K562 (cell line): ENCODE results near the gene SPINK9. TPM values are rescaled to one million over a fixed set of nuclear protein-coding genes. Genes with fewer than 3 reads are reported as not detected.

Experiments used
- AFF1 ChIP-seq, 2 experiments: fragments of 450-650 bp; IDR thresholded peaks; 2 replicates each; pipeline ENCODE4 v1.6.1; 2018; ENCODE audit warnings: mild to moderate bottlenecking in 2 of 2, low read depth in 1 of 2; ENCODE audit not compliant: partially characterized antibody in 2 of 2
- CHD1 ChIP-seq: fragments of 200-600 bp; sonication (generic); IDR thresholded peaks from one replicate; pipeline ENCODE4 v1.6.1; 2012; ENCODE audit warnings: mild to moderate bottlenecking, moderate library complexity, low read length, inconsistent platforms
- CREM ChIP-seq: IDR thresholded peaks from 2 replicates; pipeline ENCODE4 v1.6.1; 2014; ENCODE audit warnings: antibody characterized with exemption, low read depth
- HDAC8 ChIP-seq: fragments of 450-650 bp; IDR thresholded peaks from 2 replicates; pipeline ENCODE4 v1.6.1; 2016; ENCODE audit warnings: mild to moderate bottlenecking, missing genetic modification characterization, moderate library complexity, missing compliant biosample characterization
- NRF1 ChIP-seq, 2 experiments: fragments of 450-650 bp; IDR thresholded peaks in 1 of 2; conservative IDR thresholded peaks in 1 of 2; 2 replicates each; pipeline ENCODE4 v1.6.1; 2014; ENCODE audit warnings: mild to moderate bottlenecking in 2 of 2
- RBBP5 ChIP-seq: fragments of 200-600 bp; sonication (generic); IDR thresholded peaks from 2 replicates; pipeline ENCODE4 v1.6.1; 2012; ENCODE audit warnings: borderline replicate concordance, mild to moderate bottlenecking, low read length, control low read depth, inconsistent platforms; ENCODE audit not compliant: insufficient read depth, poor library complexity, severe bottlenecking
- RBM34 ChIP-seq: fragments of 200-400 bp; formaldehyde crosslinking; IDR thresholded peaks from 2 replicates; pipeline ENCODE4 v1.6.1; 2018; ENCODE audit warnings: low read length, borderline replicate concordance; ENCODE audit not compliant: insufficient read depth
- SMARCE1 ChIP-seq: fragments of 450-650 bp; IDR thresholded peaks from 2 replicates; pipeline ENCODE4 v1.7.1; 2016; ENCODE audit warnings: mild to moderate bottlenecking
- SNIP1 ChIP-seq: fragments of 450-650 bp; IDR thresholded peaks from 2 replicates; pipeline ENCODE4 v1.7.1; 2017; ENCODE audit warnings: low read depth, mild to moderate bottlenecking
- TRIM28 ChIP-seq: fragments of 450-650 bp; IDR thresholded peaks from 2 replicates; pipeline ENCODE4 v1.6.1; 2017
- ZKSCAN1 ChIP-seq: fragments of 150-350 bp; IDR thresholded peaks from 2 replicates; pipeline ENCODE4 v1.6.1; 2016; ENCODE audit warnings: low read depth, low read length
- polyA plus RNA-seq, 8 experiments: library from polyadenylated mRNA; depleted of rRNA in 4 of 8; stranded (reverse) in 5 of 8; unstranded in 3 of 8; fragments of >200 nt; fragmentation: Nextera tagmentation in 2 of 8; fragmentation: Illumina TruSeq in 1 of 8; extraction: Ambion mirVana in 2 of 8; extraction: Trizol in 1 of 8; gene quantifications; 2 replicates each; pipeline versions ENCODE4 v1.2.1 to v1.2.3, GENCODE V29; 2011 to 2014; ENCODE audit warnings: inconsistent platforms in 1 of 8, missing spikeins in 1 of 8
- total RNA-seq, 7 experiments: library from RNA; depleted of rRNA in 6 of 7; stranded (reverse); fragments of >200 nt in 6 of 7; fragmentation: Illumina TruSeq in 2 of 7; extraction: Trizol in 2 of 7; gene quantifications; 2 replicates each; pipeline versions ENCODE4 v1.2.1 to v1.2.3, GENCODE V29; 2011 to 2021; ENCODE audit warnings: low replicate concordance in 1 of 7
- TF ChIP-seq, protein P1 (sequence below): sonication (generic); formaldehyde crosslinking; IDR thresholded peaks from 2 replicates; pipeline ENCODE4 v1.8.1; 2022; ENCODE audit warnings: missing genetic modification reagents
- TF ChIP-seq, protein P2 (sequence below): fragments of 200-800 bp; sonication (Bioruptor generic); IDR thresholded peaks from 2 replicates; pipeline ENCODE4 v1.6.1; 2017; ENCODE audit warnings: missing genetic modification characterization, missing compliant biosample characterization
- TF ChIP-seq, protein P3 (sequence below): fragments of 450-650 bp; IDR thresholded peaks from 2 replicates; pipeline ENCODE4 v1.6.1; 2017; ENCODE audit warnings: mild to moderate bottlenecking, moderate library complexity
- TF ChIP-seq, protein P4 (sequence below): fragments of 200-800 bp; sonication (Bioruptor generic); IDR thresholded peaks from 2 replicates; pipeline ENCODE4 v1.6.1; 2017; ENCODE audit warnings: missing genetic modification characterization, missing compliant biosample characterization

Gene SPINK9
- total and polyA plus RNA-seq, 9 of the 15 experiments (the other 6 are each of a cell fraction or from before 2014, with no cell fraction given) = not detected

DNA sequence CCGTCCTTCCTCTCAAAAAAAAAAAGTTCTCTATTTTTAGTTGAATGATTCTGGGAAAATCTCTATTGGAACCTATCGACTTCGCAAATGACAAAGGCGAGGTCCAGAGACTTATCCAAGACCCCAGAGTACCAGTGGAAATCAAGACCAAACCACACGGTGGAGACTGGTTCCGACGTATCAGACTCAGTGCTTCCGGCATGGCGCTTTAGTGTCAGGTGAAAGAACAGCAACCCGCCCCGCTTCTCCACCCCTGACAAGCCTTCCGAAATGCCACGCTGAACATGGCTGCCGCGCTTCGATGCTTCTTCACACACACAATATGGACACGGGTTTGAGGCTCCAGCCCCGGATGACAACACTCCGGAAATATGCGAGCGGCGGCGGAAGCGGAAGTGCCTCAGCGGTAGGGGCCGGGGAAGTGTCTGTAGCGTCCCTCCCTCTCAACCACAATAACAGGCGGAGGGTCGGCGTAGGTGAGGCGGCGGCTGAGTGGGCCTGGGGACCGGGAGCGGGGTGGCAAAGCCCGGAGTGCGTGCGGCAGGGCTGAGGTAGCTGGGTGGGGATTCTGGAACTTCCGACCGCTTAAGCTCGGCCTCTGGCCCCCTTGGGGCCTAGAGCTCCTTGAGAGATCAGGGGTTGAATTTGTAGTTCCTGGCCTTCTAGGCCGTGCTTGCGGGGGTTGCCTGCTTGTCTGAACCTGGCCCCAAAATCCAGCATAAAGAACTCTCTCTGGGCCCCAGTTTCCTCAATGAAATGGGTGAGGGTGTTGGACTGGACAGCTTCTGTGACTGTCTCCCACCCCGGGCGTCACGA is 48.4 kb downstream of the SPINK9 start, which contains the start of gene FBXO38 (continued):
- TF ChIP-seq AFF1 (IDR thresholded peaks at IDR 0.05; ENCODE audit: low read depth in 1 of 2, partially characterized antibody in 2 of 2) = no peak
- peak; percentile 83 for TF ChIP-seq RBBP5
- no peak for TF ChIP-seq CHD1
- no peak for TF ChIP-seq TRIM28
- 0 out of 2 replicates have a peak, but pooled peaks have one; percentile 55 for TF ChIP-seq ZKSCAN1
- TF ChIP-seq, protein P1, sequence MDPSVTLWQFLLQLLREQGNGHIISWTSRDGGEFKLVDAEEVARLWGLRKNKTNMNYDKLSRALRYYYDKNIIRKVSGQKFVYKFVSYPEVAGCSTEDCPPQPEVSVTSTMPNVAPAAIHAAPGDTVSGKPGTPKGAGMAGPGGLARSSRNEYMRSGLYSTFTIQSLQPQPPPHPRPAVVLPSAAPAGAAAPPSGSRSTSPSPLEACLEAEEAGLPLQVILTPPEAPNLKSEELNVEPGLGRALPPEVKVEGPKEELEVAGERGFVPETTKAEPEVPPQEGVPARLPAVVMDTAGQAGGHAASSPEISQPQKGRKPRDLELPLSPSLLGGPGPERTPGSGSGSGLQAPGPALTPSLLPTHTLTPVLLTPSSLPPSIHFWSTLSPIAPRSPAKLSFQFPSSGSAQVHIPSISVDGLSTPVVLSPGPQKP (CRISPR knock-in tag) = no peak
- TF ChIP-seq NRF1 (conservative IDR thresholded peaks at IDR 0.05 in 1 of 2, IDR thresholded peaks at IDR 0.05 in 1 of 2) = peak; percentile 45 to 48; a peak in 3 of 4 replicates
- TF ChIP-seq, protein P2, sequence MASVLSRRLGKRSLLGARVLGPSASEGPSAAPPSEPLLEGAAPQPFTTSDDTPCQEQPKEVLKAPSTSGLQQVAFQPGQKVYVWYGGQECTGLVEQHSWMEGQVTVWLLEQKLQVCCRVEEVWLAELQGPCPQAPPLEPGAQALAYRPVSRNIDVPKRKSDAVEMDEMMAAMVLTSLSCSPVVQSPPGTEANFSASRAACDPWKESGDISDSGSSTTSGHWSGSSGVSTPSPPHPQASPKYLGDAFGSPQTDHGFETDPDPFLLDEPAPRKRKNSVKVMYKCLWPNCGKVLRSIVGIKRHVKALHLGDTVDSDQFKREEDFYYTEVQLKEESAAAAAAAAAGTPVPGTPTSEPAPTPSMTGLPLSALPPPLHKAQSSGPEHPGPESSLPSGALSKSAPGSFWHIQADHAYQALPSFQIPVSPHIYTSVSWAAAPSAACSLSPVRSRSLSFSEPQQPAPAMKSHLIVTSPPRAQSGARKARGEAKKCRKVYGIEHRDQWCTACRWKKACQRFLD (CRISPR knock-in tag) = peak; percentile 45; the same call in 1 of the 2 replicates
- no peak for TF ChIP-seq HDAC8 (tag)
- peak; percentile 86 for TF ChIP-seq CREM
- peak; percentile 26; the same call in 1 of the 2 replicates for TF ChIP-seq SNIP1
- TF ChIP-seq, protein P3, sequence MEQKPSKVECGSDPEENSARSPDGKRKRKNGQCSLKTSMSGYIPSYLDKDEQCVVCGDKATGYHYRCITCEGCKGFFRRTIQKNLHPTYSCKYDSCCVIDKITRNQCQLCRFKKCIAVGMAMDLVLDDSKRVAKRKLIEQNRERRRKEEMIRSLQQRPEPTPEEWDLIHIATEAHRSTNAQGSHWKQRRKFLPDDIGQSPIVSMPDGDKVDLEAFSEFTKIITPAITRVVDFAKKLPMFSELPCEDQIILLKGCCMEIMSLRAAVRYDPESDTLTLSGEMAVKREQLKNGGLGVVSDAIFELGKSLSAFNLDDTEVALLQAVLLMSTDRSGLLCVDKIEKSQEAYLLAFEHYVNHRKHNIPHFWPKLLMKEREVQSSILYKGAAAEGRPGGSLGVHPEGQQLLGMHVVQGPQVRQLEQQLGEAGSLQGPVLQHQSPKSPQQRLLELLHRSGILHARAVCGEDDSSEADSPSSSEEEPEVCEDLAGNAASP = no peak
- TF ChIP-seq, protein P4, sequence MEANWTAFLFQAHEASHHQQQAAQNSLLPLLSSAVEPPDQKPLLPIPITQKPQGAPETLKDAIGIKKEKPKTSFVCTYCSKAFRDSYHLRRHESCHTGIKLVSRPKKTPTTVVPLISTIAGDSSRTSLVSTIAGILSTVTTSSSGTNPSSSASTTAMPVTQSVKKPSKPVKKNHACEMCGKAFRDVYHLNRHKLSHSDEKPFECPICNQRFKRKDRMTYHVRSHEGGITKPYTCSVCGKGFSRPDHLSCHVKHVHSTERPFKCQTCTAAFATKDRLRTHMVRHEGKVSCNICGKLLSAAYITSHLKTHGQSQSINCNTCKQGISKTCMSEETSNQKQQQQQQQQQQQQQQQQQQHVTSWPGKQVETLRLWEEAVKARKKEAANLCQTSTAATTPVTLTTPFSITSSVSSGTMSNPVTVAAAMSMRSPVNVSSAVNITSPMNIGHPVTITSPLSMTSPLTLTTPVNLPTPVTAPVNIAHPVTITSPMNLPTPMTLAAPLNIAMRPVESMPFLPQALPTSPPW (CRISPR knock-in tag) = peak; percentile 80
- no peak for TF ChIP-seq RBM34
- TF ChIP-seq SMARCE1 = 0 out of 2 replicates have a peak, but pooled peaks have one; percentile 23
